Astrocyte (in vitro differentiated cells and primary cell): ENCODE data around the gene MICALL2. TPM values are rescaled to one million over a fixed set of nuclear protein-coding genes. Genes with fewer than 3 reads are reported as not detected.

Experiments
- DNase-seq: peaks from one replicate; pipeline ENCODE4 v3.0.0-alpha.2; 2010; ENCODE audit warnings: low read depth
- FAIRE-seq: peaks from 2 replicates; lab custom pipeline; 2011; peaks lifted over from hg19 to GRCh38; lab: Jason Lieb, UNC
- H2AFZ ChIP-seq: 2 replicates; pipeline ENCODE4 v1.6.0; 2012; ENCODE audit warnings: low read depth, low read length, inconsistent platforms
- H3K27ac ChIP-seq: 2 replicates; pipeline ENCODE4 v1.5.1; 2011; ENCODE audit warnings: low read depth, low read length, inconsistent platforms
- H3K27me3 ChIP-seq: 2 replicates; pipeline ENCODE4 v1.6.0; 2011; ENCODE audit warnings: low read length, inconsistent platforms; ENCODE audit not compliant: insufficient read depth
- H3K36me3 ChIP-seq: 2 replicates; pipeline ENCODE4 v1.5.1; 2011; ENCODE audit warnings: low read length, inconsistent platforms; ENCODE audit not compliant: insufficient read depth
- H3K4me1 ChIP-seq: 2 replicates; pipeline ENCODE4 v1.5.1; 2011; ENCODE audit warnings: low read length, inconsistent platforms; ENCODE audit not compliant: insufficient read depth
- H3K4me2 ChIP-seq: 2 replicates; pipeline ENCODE4 v1.6.0; 2012; ENCODE audit warnings: low read length, inconsistent platforms
- H3K4me3 ChIP-seq: 2 replicates; pipeline ENCODE4 v1.5.1; 2011; ENCODE audit warnings: low read depth, mild to moderate bottlenecking, low read length, inconsistent platforms; ENCODE audit not compliant: insufficient read depth
- H3K79me2 ChIP-seq: 2 replicates; pipeline ENCODE4 v1.6.0; 2012; ENCODE audit warnings: mild to moderate bottlenecking, low read length, inconsistent platforms; ENCODE audit not compliant: insufficient read depth
- H3K9ac ChIP-seq: 2 replicates; pipeline ENCODE4 v1.6.0; 2012; ENCODE audit warnings: mild to moderate bottlenecking, low read length, inconsistent platforms
- H3K9me3 ChIP-seq: 2 replicates; pipeline ENCODE4 v1.5.1; 2012; ENCODE audit warnings: low read depth, mild to moderate bottlenecking, low read length, inconsistent platforms; ENCODE audit not compliant: insufficient read depth
- H4K20me1 ChIP-seq: 2 replicates; pipeline ENCODE4 v1.6.0; 2012; ENCODE audit warnings: low read length, inconsistent platforms; ENCODE audit not compliant: insufficient read depth
- H3K27ac Mint-ChIP-seq: one replicate; pipeline ENCODE4 v1.8.0; 2021; ENCODE audit warnings: mild to moderate bottlenecking, mixed read lengths; ENCODE audit not compliant: unreplicated experiment
- H3K27me3 Mint-ChIP-seq: one replicate; pipeline ENCODE4 v1.8.0; 2021; ENCODE audit warnings: low read depth, mixed read lengths; ENCODE audit not compliant: unreplicated experiment
- H3K36me3 Mint-ChIP-seq: one replicate; pipeline ENCODE4 v1.8.0; 2021; ENCODE audit warnings: low read depth, mixed read lengths; ENCODE audit not compliant: unreplicated experiment
- H3K4me1 Mint-ChIP-seq: one replicate; pipeline ENCODE4 v1.8.0; 2021; ENCODE audit warnings: low read depth, mixed read lengths; ENCODE audit not compliant: unreplicated experiment
- H3K4me3 Mint-ChIP-seq: one replicate; pipeline ENCODE4 v1.8.0; 2021; ENCODE audit warnings: mild to moderate bottlenecking, moderate library complexity, mixed read lengths; ENCODE audit not compliant: unreplicated experiment
- H3K9me3 Mint-ChIP-seq: one replicate; pipeline ENCODE4 v1.8.0; 2021; ENCODE audit warnings: mild to moderate bottlenecking, mixed read lengths; ENCODE audit not compliant: unreplicated experiment
- CTCF ChIP-seq: IDR thresholded peaks from 2 replicates; pipeline ENCODE4 v1.5.1; 2011; ENCODE audit warnings: low read depth, mild to moderate bottlenecking, inconsistent platforms, low read length, moderate library complexity; ENCODE audit not compliant: insufficient read depth
- EZH2 ChIP-seq: IDR thresholded peaks from 2 replicates; pipeline ENCODE4 v1.6.1; 2012; ENCODE audit warnings: mild to moderate bottlenecking, low read length, inconsistent platforms; ENCODE audit not compliant: insufficient read depth
- total RNA-seq: library from RNA; stranded (reverse); gene quantifications from 2 replicates; pipeline ENCODE4 v1.2.1, GENCODE V29; 2021

The MICALL2 gene
- total RNA-seq, 1 donor from 2014 or later, result 43.4 TPM

GRCh38 chr7:1402791-1403637 is 56.3 kb downstream of the MICALL2 start:
- no peak for DNase-seq
- H3K27me3 Mint-ChIP-seq, result peaks cover 62% of the 10 kb centered on the region
- no peak overlapping the region for H3K4me3 ChIP-seq
- peaks cover 4% of the 10 kb centered on the region for H3K4me1 Mint-ChIP-seq
- no peak overlapping the region for H3K27ac Mint-ChIP-seq
- H3K27me3 ChIP-seq, result peaks cover 40% of the 10 kb centered on the region
- H3K9ac ChIP-seq, result no peak overlapping the region
- no peak for FAIRE-seq
- no peak overlapping the region for H3K27ac ChIP-seq
- no peak overlapping the region for H3K4me3 Mint-ChIP-seq
- H3K79me2 ChIP-seq, result no peaks in the 10 kb centered on the region
- no peak overlapping the region for H2AFZ ChIP-seq
- H3K4me2 ChIP-seq, result no peak overlapping the region
- H4K20me1 ChIP-seq, result no peaks in the 10 kb centered on the region
- TF ChIP-seq CTCF (no peak), EZH2 (no peak)
- peaks cover 6% of the 10 kb centered on the region for H3K4me1 ChIP-seq
- H3K36me3 ChIP-seq, result no peaks in the 10 kb centered on the region
- peaks cover 6% of the 10 kb centered on the region for H3K9me3 Mint-ChIP-seq
- H3K9me3 ChIP-seq, result peaks cover 7% of the 10 kb centered on the region
- no peaks in the 10 kb centered on the region for H3K36me3 Mint-ChIP-seq

- Histone ChIP-seq H3K36me3 (no peaks in the 10 kb centered on the region), H3K4me3 (no peak overlapping the region), H3K4me1 (peaks cover 8% of the 10 kb centered on the region), H3K79me2 (no peaks in the 10 kb centered on the region), H3K9me3 (peaks cover 7% of the 10 kb centered on the region), H2AFZ (no peak overlapping the region), H3K27me3 (peaks cover 37% of the 10 kb centered on the region), H3K27ac (no peak overlapping the region), H4K20me1 (no peaks in the 10 kb centered on the region), H3K4me2 (no peak overlapping the region), H3K9ac (no peak overlapping the region)
- Mint-ChIP-seq H3K9me3 (peaks cover 6% of the 10 kb centered on the region), H3K36me3 (no peaks in the 10 kb centered on the region), H3K27ac (no peak overlapping the region), H3K4me1 (peaks cover 4% of the 10 kb centered on the region), H3K4me3 (no peak overlapping the region), H3K27me3 (peaks cover 62% of the 10 kb centered on the region)
- TF ChIP-seq CTCF (no peak), EZH2 (no peak)
- DNase-seq (no peak), FAIRE-seq (no peak)
Observed at GRCh38 chr7:1402110-1402790, 57.0 kb downstream of the MICALL2 start.
